Neural crest cell (in vitro differentiated cells): ENCODE results near the gene DIS3L. TPM values are rescaled to one million over a fixed set of nuclear protein-coding genes. Genes with fewer than 3 reads are reported as not detected.
A peak's percentile ranks its signal among the peaks of the same experiment; 100 is the strongest.
"Not testable (repeated sequence)": the region's sequence is repeated elsewhere in the genome, so short reads cannot be mapped to it uniquely, and the experiment has no call there.

Experiments
- DNase-seq: peaks from one replicate; pipeline ENCODE4 v3.0.0; 2021; ENCODE audit warnings: low read depth, mixed read lengths, low spot score
- H3K27ac Mint-ChIP-seq: one replicate; pipeline ENCODE4 v1.8.0; 2021; ENCODE audit warnings: mild to moderate bottlenecking, mixed read lengths; ENCODE audit not compliant: unreplicated experiment
- H3K27me3 Mint-ChIP-seq: 2 replicates; pipeline ENCODE4 v1.8.0; 2021; ENCODE audit warnings: low read depth, mild to moderate bottlenecking, mixed read lengths
- H3K36me3 Mint-ChIP-seq: 2 replicates; pipeline ENCODE4 v1.8.0; 2021; ENCODE audit warnings: low read depth, mild to moderate bottlenecking, mixed read lengths
- H3K4me1 Mint-ChIP-seq: 2 replicates; pipeline ENCODE4 v1.8.0; 2021; ENCODE audit warnings: mixed read lengths
- H3K4me3 Mint-ChIP-seq: one replicate; pipeline ENCODE4 v1.8.0; 2021; ENCODE audit warnings: mild to moderate bottlenecking, mixed read lengths
- H3K9me3 Mint-ChIP-seq: 2 replicates; pipeline ENCODE4 v1.8.0; 2021; ENCODE audit warnings: mixed read lengths
- total RNA-seq: library from RNA; stranded (reverse); gene quantifications from 2 replicates; pipeline ENCODE4 v1.2.1, GENCODE V29; 2021
- TF ChIP-seq, protein P1 (sequence below): fragments of 200-600 bp; sonication (generic); conservative IDR thresholded peaks from 2 replicates; pipeline ENCODE4 v1.5.0; 2021; ENCODE audit warnings: antibody characterized with exemption, mild to moderate bottlenecking

Gene DIS3L
- total RNA-seq, 1 donor from 2014 or later = 56.3 TPM

DNA sequence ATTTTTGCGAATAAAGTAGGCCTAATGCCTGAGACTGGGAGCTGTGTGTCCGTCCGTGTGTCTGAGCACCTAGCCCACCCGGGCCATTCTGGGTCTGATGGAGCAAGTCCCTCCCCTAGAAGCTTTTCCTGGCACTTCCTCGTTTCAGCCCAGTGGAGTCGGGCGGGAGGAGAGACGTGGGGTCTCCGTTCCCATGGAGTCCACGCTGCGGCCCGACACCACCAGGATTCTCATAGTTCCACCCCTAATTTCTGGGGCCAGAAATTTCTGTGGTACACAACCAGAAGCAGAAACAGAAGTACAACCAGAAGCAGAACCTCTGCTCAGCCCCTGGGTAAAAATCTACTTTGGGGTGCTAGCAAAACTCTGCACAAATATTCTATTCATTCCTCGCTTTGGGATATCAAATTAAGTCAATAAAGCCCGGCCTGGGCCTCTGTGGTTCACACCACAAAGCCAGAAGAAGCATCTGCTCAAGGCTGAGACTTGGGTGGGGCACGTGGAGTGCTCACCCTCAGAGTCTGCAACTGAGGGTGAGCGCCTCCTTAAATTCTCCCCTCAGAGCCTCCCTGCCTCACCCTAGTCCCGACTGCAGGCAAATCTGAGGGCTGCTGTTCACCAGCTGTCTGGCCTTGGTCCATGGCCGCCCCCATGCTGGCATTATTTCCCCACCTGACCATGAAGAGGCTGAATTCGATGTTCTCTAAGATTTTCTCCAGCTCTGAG, 38.3 kb upstream of the DIS3L start:
- Mint-ChIP-seq H3K4me3 (peak overlapping the region; percentile 87), H3K36me3 (no peaks in the 10 kb centered on the region), H3K4me1 (peaks cover 10% of the 10 kb centered on the region), H3K9me3 (no peaks in the 10 kb centered on the region), H3K27ac (no peak overlapping the region), H3K27me3 (peaks cover 89% of the 10 kb centered on the region)
- no peak for DNase-seq
- TF ChIP-seq, protein P1, sequence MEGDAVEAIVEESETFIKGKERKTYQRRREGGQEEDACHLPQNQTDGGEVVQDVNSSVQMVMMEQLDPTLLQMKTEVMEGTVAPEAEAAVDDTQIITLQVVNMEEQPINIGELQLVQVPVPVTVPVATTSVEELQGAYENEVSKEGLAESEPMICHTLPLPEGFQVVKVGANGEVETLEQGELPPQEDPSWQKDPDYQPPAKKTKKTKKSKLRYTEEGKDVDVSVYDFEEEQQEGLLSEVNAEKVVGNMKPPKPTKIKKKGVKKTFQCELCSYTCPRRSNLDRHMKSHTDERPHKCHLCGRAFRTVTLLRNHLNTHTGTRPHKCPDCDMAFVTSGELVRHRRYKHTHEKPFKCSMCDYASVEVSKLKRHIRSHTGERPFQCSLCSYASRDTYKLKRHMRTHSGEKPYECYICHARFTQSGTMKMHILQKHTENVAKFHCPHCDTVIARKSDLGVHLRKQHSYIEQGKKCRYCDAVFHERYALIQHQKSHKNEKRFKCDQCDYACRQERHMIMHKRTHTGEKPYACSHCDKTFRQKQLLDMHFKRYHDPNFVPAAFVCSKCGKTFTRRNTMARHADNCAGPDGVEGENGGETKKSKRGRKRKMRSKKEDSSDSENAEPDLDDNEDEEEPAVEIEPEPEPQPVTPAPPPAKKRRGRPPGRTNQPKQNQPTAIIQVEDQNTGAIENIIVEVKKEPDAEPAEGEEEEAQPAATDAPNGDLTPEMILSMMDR = no peak

DNA sequence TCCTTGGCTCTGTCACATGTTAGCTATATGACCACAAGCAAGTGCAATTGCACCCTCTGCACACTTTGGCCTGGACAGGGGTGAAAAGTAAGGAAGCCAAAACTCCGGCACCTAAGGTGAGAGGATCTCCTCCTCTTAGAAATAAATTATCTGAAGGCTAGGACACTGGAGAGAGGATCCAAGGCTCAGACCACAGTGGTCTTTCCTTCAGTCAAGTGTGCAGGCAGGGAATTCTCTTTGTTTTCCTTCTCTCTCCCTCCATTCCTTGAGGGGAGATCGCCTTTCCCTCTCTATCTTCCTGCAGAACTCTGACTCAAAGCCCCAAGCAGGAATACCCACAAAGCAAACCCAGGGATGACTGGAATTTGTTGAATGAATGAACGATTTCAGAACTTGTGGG, 36.7 kb upstream of the DIS3L start:
- Mint-ChIP-seq H3K4me3 (no peak overlapping the region), H3K36me3 (no peaks in the 10 kb centered on the region), H3K4me1 (peaks cover 8% of the 10 kb centered on the region), H3K9me3 (no peaks in the 10 kb centered on the region), H3K27me3 (peaks cover 82% of the 10 kb centered on the region), H3K27ac (no peak overlapping the region)
- no peak for DNase-seq
- TF ChIP-seq, protein P1 = no peak

DNA sequence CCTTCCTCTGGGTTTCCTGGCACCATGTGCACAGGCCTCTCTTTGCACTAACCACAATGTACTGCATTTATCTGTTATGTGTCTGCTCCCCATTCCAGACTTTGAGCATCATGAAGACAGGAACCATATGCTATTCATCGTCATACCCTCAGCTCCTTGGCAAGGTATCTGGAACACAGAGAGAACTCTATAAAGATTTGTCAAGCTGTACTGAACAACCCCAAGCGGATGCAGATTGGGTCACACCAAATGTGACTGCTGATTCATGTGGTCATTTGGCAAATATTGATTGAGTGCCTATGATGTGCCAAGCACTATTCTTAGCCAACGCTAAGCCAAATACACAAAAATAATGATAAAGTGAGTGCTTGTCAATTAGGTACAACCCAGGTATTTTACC, 32.3 kb upstream of the DIS3L start:
- no peak overlapping the region for H3K4me3 Mint-ChIP-seq
- no peak overlapping the region for H3K27ac Mint-ChIP-seq
- H3K27me3 Mint-ChIP-seq = peaks cover 58% of the 10 kb centered on the region
- H3K36me3 Mint-ChIP-seq = no peaks in the 10 kb centered on the region
- H3K9me3 Mint-ChIP-seq = peaks cover 8% of the 10 kb centered on the region
- TF ChIP-seq, protein P1 = no peak
- DNase-seq = no peak
- no peaks in the 10 kb centered on the region for H3K4me1 Mint-ChIP-seq

DNA sequence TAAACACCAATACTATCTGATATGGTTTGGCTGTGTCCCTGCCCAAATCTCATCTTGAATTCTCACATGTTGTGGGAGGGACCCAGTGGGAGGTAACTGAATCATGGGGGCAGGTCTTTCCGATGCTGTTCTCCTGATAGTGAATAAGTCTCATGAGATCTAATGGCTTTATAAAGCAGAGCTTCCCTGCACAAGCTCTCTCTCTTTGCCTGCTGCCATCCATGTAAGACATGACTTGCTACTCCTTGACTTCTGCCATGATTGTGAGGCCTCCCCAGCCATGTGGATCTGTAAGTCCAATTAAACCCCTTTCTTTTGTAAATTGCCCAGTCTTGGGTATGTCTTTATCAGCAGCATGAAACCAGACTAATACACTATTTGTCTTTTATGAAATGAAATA, 30.5 kb upstream of the DIS3L start:
- H3K27ac Mint-ChIP-seq, H3K4me3 Mint-ChIP-seq, H3K4me1 Mint-ChIP-seq, H3K9me3 Mint-ChIP-seq, DNase-seq, H3K36me3 Mint-ChIP-seq: not testable (repeated sequence)
- peaks cover 44% of the 10 kb centered on the region for H3K27me3 Mint-ChIP-seq

DNA sequence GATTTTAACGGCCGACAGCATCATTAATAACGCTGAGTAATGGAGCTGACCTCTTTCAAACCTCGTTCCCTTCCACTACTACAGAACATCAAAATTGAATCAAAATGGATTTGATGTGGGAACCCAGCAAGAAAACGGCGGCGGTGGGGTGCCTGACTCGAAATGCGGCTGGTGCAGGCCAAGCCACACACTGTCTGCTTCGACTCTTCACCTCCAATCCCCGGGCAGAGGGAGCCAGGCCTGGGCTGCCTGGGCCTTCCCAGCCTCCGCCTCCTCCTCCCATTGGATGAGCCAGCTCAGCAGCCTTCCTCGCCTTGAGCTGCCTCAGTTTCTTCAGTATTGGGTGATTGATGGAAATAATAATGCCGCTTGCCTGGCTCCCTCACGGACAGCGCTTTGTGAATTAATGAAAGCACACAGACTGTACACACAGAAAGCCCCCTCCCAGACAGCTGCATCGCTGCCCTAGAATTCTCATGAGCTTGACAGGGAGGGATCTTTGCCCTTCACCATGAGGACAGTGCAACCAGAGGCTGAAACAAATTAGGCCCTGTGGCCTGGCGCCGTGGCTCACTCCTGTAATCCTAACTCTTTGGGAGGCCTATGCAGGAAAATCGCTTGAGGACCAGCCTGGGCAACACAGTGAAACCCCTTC, 28.4 kb upstream of the DIS3L start:
- H3K4me1 Mint-ChIP-seq = peaks cover 13% of the 10 kb centered on the region
- TF ChIP-seq, protein P1 = no peak
- H3K27me3 Mint-ChIP-seq = peaks cover 29% of the 10 kb centered on the region
- H3K4me3 Mint-ChIP-seq = no peak overlapping the region
- no peak overlapping the region for H3K27ac Mint-ChIP-seq
- peaks cover 8% of the 10 kb centered on the region for H3K9me3 Mint-ChIP-seq
- H3K36me3 Mint-ChIP-seq = no peaks in the 10 kb centered on the region
- no peak for DNase-seq

DNA sequence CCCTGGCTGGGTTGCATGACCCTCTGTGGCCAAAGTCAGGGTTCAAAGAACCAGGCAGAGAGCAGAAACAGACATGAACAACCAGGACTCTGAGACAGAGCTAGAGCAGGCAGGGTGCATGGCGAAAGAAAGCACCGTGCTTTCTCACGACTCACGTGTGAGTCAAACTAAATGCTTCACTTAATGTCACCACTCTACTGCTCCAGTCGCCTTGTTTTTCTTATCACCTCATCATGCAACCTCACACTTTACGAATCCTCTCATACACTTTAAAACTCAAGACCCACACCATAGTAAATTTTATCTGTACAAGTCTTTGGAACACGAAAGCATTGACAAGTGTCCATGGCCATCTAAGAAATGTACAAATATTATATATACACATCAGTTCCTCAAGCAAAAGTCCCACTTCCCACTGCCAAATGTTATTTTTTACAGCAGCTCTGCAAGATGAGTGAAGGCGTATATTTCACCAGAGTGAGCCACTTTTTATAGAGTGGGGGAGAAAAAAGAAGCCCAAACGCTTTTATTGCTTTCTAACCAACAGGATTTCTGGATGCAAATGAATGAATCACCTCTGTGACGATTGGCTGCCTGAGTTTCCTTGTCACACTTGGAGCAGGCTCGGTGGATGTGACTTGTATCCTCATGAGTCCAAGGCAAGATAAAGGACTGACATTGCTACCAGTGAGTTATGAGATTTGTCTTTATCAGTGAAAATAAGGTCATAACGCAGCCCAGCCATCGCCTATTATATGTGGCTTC, 23.9 kb upstream of the DIS3L start:
- Mint-ChIP-seq H3K4me1 (peaks cover 21% of the 10 kb centered on the region), H3K9me3 (no peaks in the 10 kb centered on the region), H3K4me3 (no peak overlapping the region), H3K27me3 (peaks cover 7% of the 10 kb centered on the region), H3K27ac (no peak overlapping the region), H3K36me3 (no peaks in the 10 kb centered on the region)
- TF ChIP-seq, protein P1 = no peak
- DNase-seq = no peak
